Measurements from ENCODE around the gene NAA60. TPM values are rescaled to one million over a fixed set of nuclear protein-coding genes. Genes with fewer than 3 reads are reported as not detected.
"Not testable (repeated sequence)": the region's sequence is repeated elsewhere in the genome, so short reads cannot be mapped to it uniquely, and the experiment has no call there.

Gene NAA60
- total RNA-seq, 3 donors from 2014 or later: 25.4 to 25.9 (median 25.5) TPM

DNA sequence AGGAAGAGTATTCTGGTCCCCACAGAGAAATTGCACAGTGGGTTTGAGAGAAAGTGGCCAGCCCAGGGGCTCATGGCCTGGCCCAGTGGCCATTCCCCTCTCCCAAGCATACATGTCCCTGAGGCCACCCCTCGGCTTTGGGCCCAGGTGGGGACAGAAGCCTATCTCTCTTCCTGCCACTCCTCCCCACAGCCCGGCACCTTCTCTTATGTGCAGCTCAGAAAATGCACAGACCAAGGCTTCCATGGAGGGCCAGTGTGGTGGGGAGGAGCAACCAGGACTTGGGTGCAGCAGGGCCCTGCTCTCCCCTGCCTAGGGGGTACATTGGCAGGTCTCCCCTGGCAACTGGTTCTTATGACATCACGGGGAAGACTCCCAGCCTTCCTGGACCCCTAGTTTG, 51.7 kb downstream of the NAA60 start, which contains the start of gene C16orf90:
Gene C16orf90 (minus strand): TSS at position 314 of the 400 bp plus-strand sequence. CDS start 68 bp downstream, at position 246.
- Histone ChIP-seq H3K36me3 (no peaks in the 10 kb centered on the region), H3K4me1 (no peaks in the 10 kb centered on the region), H3K27ac (no peak within 1 kb of the TSS), H3K27me3 (no peaks in the 10 kb centered on the region), H3K4me3 (no peak within 1 kb of the TSS), H3K9me3 (no peaks in the 10 kb centered on the region)
- no peak for TF ChIP-seq POLR2AphosphoS5 (IDR thresholded peaks at IDR 0.05)
- no peak for TF ChIP-seq CTCF (IDR thresholded peaks at IDR 0.05)
- TF ChIP-seq POLR2A (IDR thresholded peaks at IDR 0.05): no peak
- intact Hi-C loops (cut with DNase I; ENCODE audit: low total_unique reads): no loop called here
- no peak for DNase-seq (ENCODE audit: low spot score in 2 of 2)

DNA sequence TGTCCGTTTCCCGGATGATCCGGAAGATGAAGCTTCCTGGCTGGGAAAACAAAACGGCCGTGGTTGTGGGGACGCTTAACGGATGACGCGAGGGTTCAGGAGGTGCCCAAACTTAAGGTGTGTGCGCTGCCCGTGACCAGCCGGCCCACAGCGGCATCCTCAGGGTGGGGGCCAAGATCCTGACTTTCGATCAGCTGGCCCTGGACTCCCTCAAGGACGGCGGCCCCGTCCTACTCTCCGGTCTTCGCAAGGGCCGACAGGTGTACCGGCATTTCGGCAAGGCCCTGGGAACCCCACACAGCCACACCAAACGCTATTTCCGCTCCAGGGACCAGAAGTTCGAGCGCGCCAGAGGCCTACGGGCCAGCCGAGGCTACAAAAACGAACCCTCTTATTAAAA, 52.9 kb downstream of the NAA60 start:
- Histone ChIP-seq H3K4me1 (no peaks in the 10 kb centered on the region), H3K36me3 (no peaks in the 10 kb centered on the region), H3K9me3 (no peaks in the 10 kb centered on the region), H3K27ac (no peak overlapping the region), H3K27me3 (no peaks in the 10 kb centered on the region), H3K4me3 (no peak overlapping the region)
- no peak for DNase-seq (ENCODE audit: low spot score in 2 of 2)
- intact Hi-C loops (cut with DNase I; ENCODE audit: low total_unique reads): no loop called here
- TF ChIP-seq POLR2AphosphoS5 (IDR thresholded peaks at IDR 0.05) (no peak), POLR2A (IDR thresholded peaks at IDR 0.05) (no peak), CTCF (IDR thresholded peaks at IDR 0.05) (no peak)

GRCh38 chr16:3497771-3498170, 54.3 kb downstream of the NAA60 start:
- Histone ChIP-seq H3K27me3 (no peaks in the 10 kb centered on the region), H3K27ac (no peak overlapping the region), H3K4me1 (no peaks in the 10 kb centered on the region), H3K36me3 (no peaks in the 10 kb centered on the region), H3K4me3 (no peak overlapping the region), H3K9me3 (no peaks in the 10 kb centered on the region)
- DNase-seq (ENCODE audit: low spot score in 2 of 2): no peak
- no peak for TF ChIP-seq POLR2A (IDR thresholded peaks at IDR 0.05)
- TF ChIP-seq POLR2AphosphoS5 (IDR thresholded peaks at IDR 0.05): no peak
- TF ChIP-seq CTCF (IDR thresholded peaks at IDR 0.05): no peak
- intact Hi-C loops (cut with DNase I; ENCODE audit: low total_unique reads): no loop called here

- H3K36me3 ChIP-seq: no peaks in the 10 kb centered on the region
Observed at GRCh38 chr16:3498988-3499387, 55.5 kb downstream of the NAA60 start.

GRCh38 chr16:3501412-3501761, 57.9 kb downstream of the NAA60 start:
- H3K36me3 ChIP-seq; H3K9me3 ChIP-seq; intact Hi-C loops (cut with DNase I; ENCODE audit: low total_unique reads); H3K4me1 ChIP-seq; H3K27me3 ChIP-seq: not testable (repeated sequence)
- DNase-seq (ENCODE audit: low spot score in 2 of 2): peak in 1 of 2 donors; percentile 27
- Histone ChIP-seq H3K27ac (peak overlapping the region; percentile 52 to 73), H3K4me3 (peak overlapping the region; percentile 69 to 92 (median 86))

More at GRCh38 chr16:3498988-3499387, 55.5 kb downstream of the NAA60 start:
- no peaks in the 10 kb centered on the region for H3K9me3 ChIP-seq
- H3K4me3 ChIP-seq: no peak overlapping the region
- peak in 1 of 2 donors; percentile 36 for DNase-seq (ENCODE audit: low spot score in 2 of 2)
- no peak overlapping the region for H3K27ac ChIP-seq
- intact Hi-C loops (cut with DNase I; ENCODE audit: low total_unique reads): no loop called here
- H3K4me1 ChIP-seq: no peaks in the 10 kb centered on the region
- no peaks in the 10 kb centered on the region for H3K27me3 ChIP-seq
- TF ChIP-seq POLR2A (IDR thresholded peaks at IDR 0.05): no peak
- TF ChIP-seq CTCF (IDR thresholded peaks at IDR 0.05): no peak
- no peak for TF ChIP-seq POLR2AphosphoS5 (IDR thresholded peaks at IDR 0.05)
